GM12874 (cell line): ENCODE data around the gene THSD4.

ENCODE experiments used
- TF ChIP-seq, protein P1 (sequence below): IDR thresholded peaks from 2 replicates; pipeline ENCODE4 v1.5.1; 2011; ENCODE audit warnings: low read depth, mild to moderate bottlenecking, control low read depth, low read length, moderate library complexity; ENCODE audit not compliant: insufficient read depth

THSD4 gene

DNA sequence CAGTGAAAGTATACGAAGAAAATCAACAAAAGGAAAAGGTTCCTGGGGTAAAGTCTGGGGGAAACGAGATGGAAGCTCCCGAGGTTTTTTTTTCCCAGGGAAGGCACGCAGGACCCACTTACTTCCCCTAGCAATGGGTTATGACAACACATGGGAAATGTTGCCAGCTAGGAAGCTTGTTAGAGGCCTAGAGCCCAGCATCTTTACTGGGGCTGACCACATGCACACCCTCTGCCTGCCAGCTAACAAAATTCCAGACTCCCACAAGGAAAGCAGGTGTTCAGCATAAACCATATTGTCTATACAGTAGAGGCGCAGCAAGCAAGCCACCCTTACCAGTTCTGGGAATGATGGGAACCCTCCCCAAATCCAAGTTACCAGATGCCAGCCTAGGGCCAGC, 436.3 kb downstream of the THSD4 start:
- TF ChIP-seq, protein P1, sequence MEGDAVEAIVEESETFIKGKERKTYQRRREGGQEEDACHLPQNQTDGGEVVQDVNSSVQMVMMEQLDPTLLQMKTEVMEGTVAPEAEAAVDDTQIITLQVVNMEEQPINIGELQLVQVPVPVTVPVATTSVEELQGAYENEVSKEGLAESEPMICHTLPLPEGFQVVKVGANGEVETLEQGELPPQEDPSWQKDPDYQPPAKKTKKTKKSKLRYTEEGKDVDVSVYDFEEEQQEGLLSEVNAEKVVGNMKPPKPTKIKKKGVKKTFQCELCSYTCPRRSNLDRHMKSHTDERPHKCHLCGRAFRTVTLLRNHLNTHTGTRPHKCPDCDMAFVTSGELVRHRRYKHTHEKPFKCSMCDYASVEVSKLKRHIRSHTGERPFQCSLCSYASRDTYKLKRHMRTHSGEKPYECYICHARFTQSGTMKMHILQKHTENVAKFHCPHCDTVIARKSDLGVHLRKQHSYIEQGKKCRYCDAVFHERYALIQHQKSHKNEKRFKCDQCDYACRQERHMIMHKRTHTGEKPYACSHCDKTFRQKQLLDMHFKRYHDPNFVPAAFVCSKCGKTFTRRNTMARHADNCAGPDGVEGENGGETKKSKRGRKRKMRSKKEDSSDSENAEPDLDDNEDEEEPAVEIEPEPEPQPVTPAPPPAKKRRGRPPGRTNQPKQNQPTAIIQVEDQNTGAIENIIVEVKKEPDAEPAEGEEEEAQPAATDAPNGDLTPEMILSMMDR, result no peak

DNA sequence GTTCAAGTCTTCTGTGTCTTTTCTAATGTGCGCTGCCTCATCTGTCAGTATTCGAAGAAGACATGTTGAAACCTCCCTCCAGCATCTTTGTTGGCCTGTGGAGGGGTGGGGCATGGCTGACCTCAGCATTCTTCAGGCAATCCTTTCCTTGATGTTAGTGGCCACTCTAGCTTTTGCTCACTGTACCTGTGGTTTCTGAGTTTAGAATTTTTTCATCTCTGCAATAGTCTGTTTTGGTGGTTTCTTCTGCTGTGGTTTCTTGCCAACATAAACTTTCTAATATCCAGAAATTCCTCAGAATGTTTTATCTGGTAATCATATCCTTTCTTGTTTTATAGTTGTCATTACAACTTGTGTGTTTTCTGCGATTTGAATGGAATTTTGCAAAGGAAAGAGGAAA, 443.8 kb downstream of the THSD4 start:
- TF ChIP-seq, protein P1, result no peak

DNA sequence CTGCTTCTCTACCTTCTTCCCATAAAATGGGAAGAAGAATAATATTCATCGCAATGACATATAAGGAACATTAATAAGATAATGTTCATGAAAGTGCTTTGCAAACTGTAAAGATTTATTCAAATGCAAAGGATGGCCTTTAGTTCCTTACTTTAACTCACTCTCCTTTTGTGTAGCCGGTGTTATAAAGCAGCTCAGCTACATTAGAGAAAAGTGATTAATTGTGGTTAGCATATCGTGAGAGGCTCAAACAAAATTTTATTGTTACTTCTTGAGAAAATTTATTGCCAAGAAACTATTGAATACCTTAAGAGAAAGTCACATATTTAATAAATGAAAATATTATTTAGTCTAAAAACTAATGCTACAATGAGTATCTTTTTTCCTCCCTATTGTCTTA, 444.3 kb downstream of the THSD4 start:
- TF ChIP-seq, protein P1, result no peak

DNA sequence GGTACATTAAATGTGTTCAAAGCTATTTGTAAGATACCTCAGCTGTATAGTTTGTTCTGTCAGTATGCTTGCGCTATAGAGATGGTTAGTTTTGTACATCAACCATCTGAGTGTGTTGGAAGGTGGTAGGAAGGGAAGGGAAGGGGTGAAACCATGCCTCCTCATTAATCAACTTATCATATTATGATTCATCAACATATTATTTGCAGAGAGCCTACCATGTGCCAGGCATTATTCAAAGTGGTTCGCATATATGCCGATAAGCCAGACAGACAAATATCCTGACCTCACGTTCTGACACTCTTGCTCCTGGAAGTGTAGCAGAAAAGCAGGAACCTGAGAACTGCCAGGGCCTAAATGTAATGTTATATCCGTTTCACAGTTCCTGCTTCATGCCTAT, 447.0 kb downstream of the THSD4 start:
- TF ChIP-seq, protein P1, result no peak

DNA sequence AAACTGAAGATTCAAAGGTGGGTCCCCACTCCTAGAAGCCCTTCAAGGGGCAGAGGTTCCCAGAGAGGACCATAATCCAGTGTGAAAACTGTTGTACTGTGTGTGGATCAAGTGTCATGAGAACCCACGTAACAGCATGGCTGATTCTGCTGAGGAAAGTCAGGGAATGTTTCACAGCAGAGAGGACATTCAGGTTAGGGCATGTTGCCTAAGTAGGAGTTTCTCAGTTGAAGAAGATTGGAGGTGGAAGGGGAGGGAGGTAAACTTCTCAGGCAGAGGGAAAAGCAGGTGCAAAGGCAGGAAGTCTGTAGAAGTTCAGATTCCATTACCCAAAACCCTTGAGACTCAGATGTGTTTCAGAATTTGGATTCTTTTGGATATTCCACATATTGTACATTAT, 448.9 kb downstream of the THSD4 start:
- TF ChIP-seq, protein P1, result no peak

DNA sequence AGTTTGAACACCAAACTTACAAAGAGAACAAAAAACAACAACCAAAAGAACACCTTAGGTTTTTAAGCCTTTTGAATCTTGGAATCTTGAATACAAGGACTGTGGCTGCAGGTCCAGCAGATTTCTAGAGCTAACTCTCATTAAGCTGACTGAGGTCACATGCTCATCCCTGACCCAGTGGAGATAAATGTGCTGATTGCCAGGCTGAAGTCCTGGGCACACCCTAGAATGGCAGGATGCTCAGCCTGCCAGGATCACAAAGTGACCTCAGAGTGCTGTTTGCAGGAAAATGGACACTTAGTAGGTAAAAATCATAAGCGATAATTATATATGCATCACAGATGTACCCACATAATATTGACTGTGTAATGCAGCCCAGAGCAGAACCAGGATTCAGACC, 449.7 kb downstream of the THSD4 start:
- TF ChIP-seq, protein P1, result no peak

DNA sequence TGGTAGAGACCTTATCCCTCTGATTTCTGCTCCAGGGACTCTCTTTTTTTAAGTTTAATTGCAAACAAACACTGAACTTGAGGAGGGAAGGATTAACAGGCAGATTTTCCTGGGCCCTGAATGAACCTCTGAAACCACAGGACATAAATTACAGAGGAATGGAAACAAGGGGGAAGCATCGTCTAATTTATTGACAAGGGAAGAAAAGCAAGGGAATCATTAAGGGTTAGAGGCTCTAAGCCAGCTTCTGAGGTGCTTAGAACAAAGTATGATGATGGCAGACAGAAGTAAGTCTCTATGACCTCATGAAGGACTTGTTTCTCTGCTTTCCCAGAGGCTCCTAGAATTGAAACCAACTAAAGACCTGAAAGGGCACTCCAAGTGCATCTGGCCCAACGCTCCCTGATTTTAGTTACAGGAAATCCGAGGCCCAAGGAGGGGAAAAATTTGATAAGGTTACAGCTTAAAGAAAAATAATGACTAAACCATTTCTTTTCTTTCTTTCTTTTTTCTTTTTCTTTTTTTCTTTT, 450.4 kb downstream of the THSD4 start:
- TF ChIP-seq, protein P1, result no peak
